Astrocyte (in vitro differentiated cells and primary cell): ENCODE results near the gene CTNNAL1. TPM values are rescaled to one million over a fixed set of nuclear protein-coding genes. Genes with fewer than 3 reads are reported as not detected.

ENCODE experiments used
- DNase-seq: peaks from one replicate; pipeline ENCODE4 v3.0.0-alpha.2; 2010; ENCODE audit warnings: low read depth
- FAIRE-seq: peaks from 2 replicates; lab custom pipeline; 2011; peaks lifted over from hg19 to GRCh38; lab: Jason Lieb, UNC
- H2AFZ ChIP-seq: 2 replicates; pipeline ENCODE4 v1.6.0; 2012; ENCODE audit warnings: low read depth, low read length, inconsistent platforms
- H3K27ac ChIP-seq: 2 replicates; pipeline ENCODE4 v1.5.1; 2011; ENCODE audit warnings: low read depth, low read length, inconsistent platforms
- H3K27me3 ChIP-seq: 2 replicates; pipeline ENCODE4 v1.6.0; 2011; ENCODE audit warnings: low read length, inconsistent platforms; ENCODE audit not compliant: insufficient read depth
- H3K36me3 ChIP-seq: 2 replicates; pipeline ENCODE4 v1.5.1; 2011; ENCODE audit warnings: low read length, inconsistent platforms; ENCODE audit not compliant: insufficient read depth
- H3K4me1 ChIP-seq: 2 replicates; pipeline ENCODE4 v1.5.1; 2011; ENCODE audit warnings: low read length, inconsistent platforms; ENCODE audit not compliant: insufficient read depth
- H3K4me2 ChIP-seq: 2 replicates; pipeline ENCODE4 v1.6.0; 2012; ENCODE audit warnings: low read length, inconsistent platforms
- H3K4me3 ChIP-seq: 2 replicates; pipeline ENCODE4 v1.5.1; 2011; ENCODE audit warnings: low read depth, mild to moderate bottlenecking, low read length, inconsistent platforms; ENCODE audit not compliant: insufficient read depth
- H3K79me2 ChIP-seq: 2 replicates; pipeline ENCODE4 v1.6.0; 2012; ENCODE audit warnings: mild to moderate bottlenecking, low read length, inconsistent platforms; ENCODE audit not compliant: insufficient read depth
- H3K9ac ChIP-seq: 2 replicates; pipeline ENCODE4 v1.6.0; 2012; ENCODE audit warnings: mild to moderate bottlenecking, low read length, inconsistent platforms
- H3K9me3 ChIP-seq: 2 replicates; pipeline ENCODE4 v1.5.1; 2012; ENCODE audit warnings: low read depth, mild to moderate bottlenecking, low read length, inconsistent platforms; ENCODE audit not compliant: insufficient read depth
- H4K20me1 ChIP-seq: 2 replicates; pipeline ENCODE4 v1.6.0; 2012; ENCODE audit warnings: low read length, inconsistent platforms; ENCODE audit not compliant: insufficient read depth
- H3K27ac Mint-ChIP-seq: one replicate; pipeline ENCODE4 v1.8.0; 2021; ENCODE audit warnings: mild to moderate bottlenecking, mixed read lengths; ENCODE audit not compliant: unreplicated experiment
- H3K27me3 Mint-ChIP-seq: one replicate; pipeline ENCODE4 v1.8.0; 2021; ENCODE audit warnings: low read depth, mixed read lengths; ENCODE audit not compliant: unreplicated experiment
- H3K36me3 Mint-ChIP-seq: one replicate; pipeline ENCODE4 v1.8.0; 2021; ENCODE audit warnings: low read depth, mixed read lengths; ENCODE audit not compliant: unreplicated experiment
- H3K4me1 Mint-ChIP-seq: one replicate; pipeline ENCODE4 v1.8.0; 2021; ENCODE audit warnings: low read depth, mixed read lengths; ENCODE audit not compliant: unreplicated experiment
- H3K4me3 Mint-ChIP-seq: one replicate; pipeline ENCODE4 v1.8.0; 2021; ENCODE audit warnings: mild to moderate bottlenecking, moderate library complexity, mixed read lengths; ENCODE audit not compliant: unreplicated experiment
- H3K9me3 Mint-ChIP-seq: one replicate; pipeline ENCODE4 v1.8.0; 2021; ENCODE audit warnings: mild to moderate bottlenecking, mixed read lengths; ENCODE audit not compliant: unreplicated experiment
- EZH2 ChIP-seq: IDR thresholded peaks from 2 replicates; pipeline ENCODE4 v1.6.1; 2012; ENCODE audit warnings: mild to moderate bottlenecking, low read length, inconsistent platforms; ENCODE audit not compliant: insufficient read depth
- total RNA-seq: library from RNA; stranded (reverse); gene quantifications from 2 replicates; pipeline ENCODE4 v1.2.1, GENCODE V29; 2021
- TF ChIP-seq, protein P1 (sequence below): IDR thresholded peaks from 2 replicates; pipeline ENCODE4 v1.5.1; 2011; ENCODE audit warnings: low read depth, mild to moderate bottlenecking, inconsistent platforms, low read length, moderate library complexity; ENCODE audit not compliant: insufficient read depth

The CTNNAL1 gene
- total RNA-seq, 1 donor from 2014 or later, result 35.1 TPM

DNA sequence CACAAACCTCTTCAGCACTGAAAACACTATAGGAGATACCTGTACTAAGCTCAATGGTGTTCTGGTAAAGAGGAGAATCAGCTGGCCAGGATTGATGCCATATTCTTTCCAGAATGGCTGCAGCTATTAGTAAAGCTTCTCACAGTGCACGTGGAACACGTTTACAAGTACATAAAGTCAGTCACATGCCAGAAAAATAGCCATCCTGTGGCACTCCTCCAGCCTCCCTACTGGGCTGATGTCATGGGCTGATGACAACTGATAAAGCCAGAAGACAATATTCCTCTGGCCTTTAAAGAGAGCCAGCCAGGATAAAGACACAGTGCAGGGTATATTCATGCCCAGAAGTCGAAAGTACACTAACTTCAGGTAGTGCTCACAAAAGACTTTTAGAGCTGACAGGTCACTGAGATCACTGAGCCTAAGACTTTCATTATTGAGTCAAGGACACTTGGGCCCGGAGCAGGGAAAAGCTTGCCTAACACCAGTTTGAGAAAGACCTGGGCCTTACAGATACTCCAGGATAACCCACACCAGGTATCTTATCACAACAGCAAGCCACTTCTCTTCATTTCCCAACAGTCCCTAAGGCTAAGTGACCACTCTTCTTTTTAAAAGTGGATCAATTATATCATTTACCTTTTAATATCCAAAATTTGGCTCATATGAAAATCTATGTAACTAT is 49.7 kb downstream of the CTNNAL1 start:
- Histone ChIP-seq H2AFZ (no peak overlapping the region), H3K36me3 (peaks cover 23% of the 10 kb centered on the region), H3K4me3 (no peak overlapping the region), H3K4me1 (no peaks in the 10 kb centered on the region), H3K27ac (no peak overlapping the region), H3K4me2 (no peak overlapping the region), H3K9ac (no peak overlapping the region), H3K27me3 (no peaks in the 10 kb centered on the region), H3K79me2 (no peaks in the 10 kb centered on the region), H4K20me1 (no peaks in the 10 kb centered on the region), H3K9me3 (no peaks in the 10 kb centered on the region)
- H3K36me3 Mint-ChIP-seq, result peaks cover 2% of the 10 kb centered on the region
- FAIRE-seq, result no peak
- H3K4me1 Mint-ChIP-seq, result no peaks in the 10 kb centered on the region
- H3K27me3 Mint-ChIP-seq, result no peaks in the 10 kb centered on the region
- TF ChIP-seq, protein P1, sequence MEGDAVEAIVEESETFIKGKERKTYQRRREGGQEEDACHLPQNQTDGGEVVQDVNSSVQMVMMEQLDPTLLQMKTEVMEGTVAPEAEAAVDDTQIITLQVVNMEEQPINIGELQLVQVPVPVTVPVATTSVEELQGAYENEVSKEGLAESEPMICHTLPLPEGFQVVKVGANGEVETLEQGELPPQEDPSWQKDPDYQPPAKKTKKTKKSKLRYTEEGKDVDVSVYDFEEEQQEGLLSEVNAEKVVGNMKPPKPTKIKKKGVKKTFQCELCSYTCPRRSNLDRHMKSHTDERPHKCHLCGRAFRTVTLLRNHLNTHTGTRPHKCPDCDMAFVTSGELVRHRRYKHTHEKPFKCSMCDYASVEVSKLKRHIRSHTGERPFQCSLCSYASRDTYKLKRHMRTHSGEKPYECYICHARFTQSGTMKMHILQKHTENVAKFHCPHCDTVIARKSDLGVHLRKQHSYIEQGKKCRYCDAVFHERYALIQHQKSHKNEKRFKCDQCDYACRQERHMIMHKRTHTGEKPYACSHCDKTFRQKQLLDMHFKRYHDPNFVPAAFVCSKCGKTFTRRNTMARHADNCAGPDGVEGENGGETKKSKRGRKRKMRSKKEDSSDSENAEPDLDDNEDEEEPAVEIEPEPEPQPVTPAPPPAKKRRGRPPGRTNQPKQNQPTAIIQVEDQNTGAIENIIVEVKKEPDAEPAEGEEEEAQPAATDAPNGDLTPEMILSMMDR, result no peak
- no peak for TF ChIP-seq EZH2
- H3K27ac Mint-ChIP-seq, result no peak overlapping the region
- no peak for DNase-seq
- H3K9me3 Mint-ChIP-seq, result no peaks in the 10 kb centered on the region
- no peak overlapping the region for H3K4me3 Mint-ChIP-seq

DNA sequence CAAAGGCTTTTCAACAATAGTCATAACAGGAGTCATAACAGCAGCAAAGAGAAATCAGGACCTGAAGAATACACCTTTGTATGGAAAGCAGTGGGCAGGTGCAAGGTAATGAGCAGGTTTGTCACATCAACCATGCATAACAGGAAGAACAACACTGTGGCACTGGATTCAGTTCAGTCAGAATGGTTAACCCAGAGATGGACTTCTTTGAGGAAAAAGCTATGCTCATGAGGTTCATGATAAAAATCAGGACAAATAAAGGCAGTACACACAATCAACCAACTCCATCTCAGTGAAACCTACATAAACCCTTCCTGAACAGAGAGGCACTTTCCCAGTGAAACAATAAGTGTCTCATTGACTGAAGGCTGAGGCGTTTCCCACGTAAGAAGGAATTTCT is 52.1 kb downstream of the CTNNAL1 start:
- H3K4me3 Mint-ChIP-seq, result no peak overlapping the region
- no peak overlapping the region for H3K27ac ChIP-seq
- FAIRE-seq (no peak), DNase-seq (no peak)
- no peaks in the 10 kb centered on the region for H3K9me3 Mint-ChIP-seq
- no peaks in the 10 kb centered on the region for H3K4me1 Mint-ChIP-seq
- TF ChIP-seq, protein P1, result no peak
- TF ChIP-seq EZH2, result no peak
- H3K4me1 ChIP-seq, result no peaks in the 10 kb centered on the region
- no peak overlapping the region for H3K4me2 ChIP-seq
- no peaks in the 10 kb centered on the region for H3K9me3 ChIP-seq
- no peak overlapping the region for H2AFZ ChIP-seq
- no peak overlapping the region for H3K27ac Mint-ChIP-seq
- H3K9ac ChIP-seq, result no peak overlapping the region
- H3K79me2 ChIP-seq, result no peaks in the 10 kb centered on the region
- H3K4me3 ChIP-seq, result no peak overlapping the region
- H3K36me3 ChIP-seq, result peaks cover 19% of the 10 kb centered on the region
- H3K27me3 ChIP-seq, result no peaks in the 10 kb centered on the region
- no peaks in the 10 kb centered on the region for H4K20me1 ChIP-seq
- H3K27me3 Mint-ChIP-seq, result no peaks in the 10 kb centered on the region
- no peaks in the 10 kb centered on the region for H3K36me3 Mint-ChIP-seq

DNA sequence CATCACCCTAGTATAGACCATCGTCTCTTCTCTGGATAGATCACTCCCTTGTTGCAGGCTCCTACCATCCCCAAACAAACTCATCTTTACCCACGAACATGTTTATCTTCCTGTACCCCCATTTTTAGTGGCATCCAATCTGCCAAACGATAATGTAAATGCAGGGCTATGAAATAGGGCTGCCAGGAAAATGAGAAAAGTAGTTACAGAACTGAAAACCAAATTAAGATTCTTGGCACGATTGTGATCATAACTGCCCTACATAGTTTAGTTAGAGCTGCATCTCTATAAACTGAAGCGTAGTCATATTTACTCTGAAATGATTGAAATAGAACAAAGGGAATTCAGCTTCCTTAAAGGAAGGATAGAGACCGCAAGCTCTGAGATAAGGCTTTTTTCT is 53.0 kb downstream of the CTNNAL1 start:
- no peaks in the 10 kb centered on the region for H3K9me3 ChIP-seq
- no peak overlapping the region for H3K27ac Mint-ChIP-seq
- H4K20me1 ChIP-seq, result no peaks in the 10 kb centered on the region
- H2AFZ ChIP-seq, result no peak overlapping the region
- no peaks in the 10 kb centered on the region for H3K4me1 Mint-ChIP-seq
- no peak overlapping the region for H3K9ac ChIP-seq
- FAIRE-seq (no peak), DNase-seq (no peak)
- no peaks in the 10 kb centered on the region for H3K9me3 Mint-ChIP-seq
- no peak for TF ChIP-seq EZH2
- TF ChIP-seq, protein P1, result no peak
- H3K36me3 Mint-ChIP-seq, result no peaks in the 10 kb centered on the region
- H3K27me3 ChIP-seq, result no peaks in the 10 kb centered on the region
- H3K27me3 Mint-ChIP-seq, result no peaks in the 10 kb centered on the region
- H3K4me3 Mint-ChIP-seq, result no peak overlapping the region
- no peaks in the 10 kb centered on the region for H3K4me1 ChIP-seq
- no peak overlapping the region for H3K4me3 ChIP-seq
- no peak overlapping the region for H3K27ac ChIP-seq
- H3K79me2 ChIP-seq, result no peaks in the 10 kb centered on the region
- no peak overlapping the region for H3K4me2 ChIP-seq
- H3K36me3 ChIP-seq, result peaks cover 14% of the 10 kb centered on the region
